NCI-H526 treated with DMSO at 0.1 percent for 48 hours (cell line): ENCODE data around the gene SAMD4B.
"Not testable (repeated sequence)": the region's sequence is repeated elsewhere in the genome, so short reads cannot be mapped to it uniquely, and the experiment has no call there.

Experiments
- DNase-seq: peaks from one replicate; lab custom pipeline; 2025; lab: John Stamatoyannopoulos, UW

SAMD4B gene

DNA sequence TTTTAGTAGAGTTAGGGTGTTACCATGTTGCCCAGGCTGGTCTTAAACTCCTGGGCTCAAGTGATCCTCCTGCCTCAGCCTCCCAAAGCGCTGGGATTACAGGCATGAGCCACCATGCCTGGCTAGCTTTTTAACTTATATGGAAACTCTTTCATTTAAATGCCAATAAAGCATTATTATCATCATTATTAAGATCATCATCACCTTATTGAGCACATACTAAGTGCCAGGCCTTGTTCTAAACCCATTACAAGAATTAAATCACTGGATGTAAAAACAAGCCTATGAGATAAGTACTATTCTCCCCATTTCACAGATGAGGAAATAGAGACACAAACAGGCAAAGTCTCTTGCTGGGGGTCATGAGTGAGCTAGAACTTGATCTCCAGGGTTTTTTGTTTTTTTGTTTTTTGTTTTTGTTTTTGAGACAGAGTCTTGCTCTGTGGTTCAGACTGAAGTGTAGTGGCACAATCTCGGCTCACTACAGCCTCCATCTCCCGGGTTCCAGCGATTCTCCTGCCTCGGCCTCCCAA, 7.7 kb upstream of the SAMD4B start:
- DNase-seq = no peak

GRCh38 chr19:39335168-39335548, 7.1 kb upstream of the SAMD4B start:
- no peak for DNase-seq

DNA sequence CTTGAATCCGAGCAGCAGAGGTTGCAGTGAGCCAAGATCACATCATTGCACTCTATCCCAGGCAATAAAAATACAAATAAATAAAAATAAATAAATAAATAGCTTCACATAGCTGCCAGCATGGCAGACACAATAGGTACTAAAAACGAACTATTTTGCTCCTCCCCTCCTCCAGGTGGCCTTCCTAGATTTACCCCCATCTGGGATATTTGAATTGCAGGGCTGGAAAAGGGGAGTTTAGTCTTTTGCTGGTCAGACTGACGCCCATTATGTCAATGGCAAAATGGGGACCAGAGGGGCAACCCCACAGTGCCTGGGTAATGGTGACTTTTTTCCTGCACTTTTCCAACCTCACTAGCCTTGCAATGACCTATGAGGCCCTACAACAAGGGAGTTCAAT, 5.7 kb upstream of the SAMD4B start:
- DNase-seq = no peak

- no peak for DNase-seq
Measured at GRCh38 chr19:39339674-39340073, 2.5 kb upstream of the SAMD4B start.

GRCh38 chr19:39340156-39340555, 2.1 kb upstream of the SAMD4B start:
- DNase-seq = not testable (repeated sequence)

DNA sequence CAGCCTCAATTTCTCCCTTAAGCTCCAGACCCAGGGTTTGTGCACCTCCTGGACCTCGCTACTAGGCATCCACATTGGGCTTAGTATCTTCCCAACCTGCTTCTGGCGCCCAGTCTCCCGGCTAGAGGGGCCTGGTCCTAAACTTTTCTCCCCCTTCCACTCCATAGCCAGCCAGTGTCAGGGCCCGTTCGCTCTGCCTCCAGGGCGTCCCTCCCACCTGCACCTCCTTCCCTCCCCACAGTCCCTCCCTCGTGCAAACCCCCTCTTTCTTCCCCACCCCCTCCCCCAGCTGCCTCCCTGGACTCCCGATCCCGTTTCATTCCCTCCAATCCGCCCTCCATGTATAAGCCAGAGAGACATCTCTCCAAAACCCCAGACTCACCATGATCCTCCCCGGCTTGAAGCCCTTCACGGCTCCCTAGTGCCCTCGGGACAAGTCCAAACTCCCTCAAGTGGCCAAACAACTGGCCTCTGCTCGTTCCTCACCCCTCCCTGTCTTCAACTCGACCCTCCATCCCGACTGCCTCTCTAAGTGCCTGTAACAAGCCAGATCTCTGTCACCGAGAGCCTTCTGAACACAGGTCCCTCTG, 997 bp upstream of the SAMD4B start:
- DNase-seq = peak; percentile 60

DNA sequence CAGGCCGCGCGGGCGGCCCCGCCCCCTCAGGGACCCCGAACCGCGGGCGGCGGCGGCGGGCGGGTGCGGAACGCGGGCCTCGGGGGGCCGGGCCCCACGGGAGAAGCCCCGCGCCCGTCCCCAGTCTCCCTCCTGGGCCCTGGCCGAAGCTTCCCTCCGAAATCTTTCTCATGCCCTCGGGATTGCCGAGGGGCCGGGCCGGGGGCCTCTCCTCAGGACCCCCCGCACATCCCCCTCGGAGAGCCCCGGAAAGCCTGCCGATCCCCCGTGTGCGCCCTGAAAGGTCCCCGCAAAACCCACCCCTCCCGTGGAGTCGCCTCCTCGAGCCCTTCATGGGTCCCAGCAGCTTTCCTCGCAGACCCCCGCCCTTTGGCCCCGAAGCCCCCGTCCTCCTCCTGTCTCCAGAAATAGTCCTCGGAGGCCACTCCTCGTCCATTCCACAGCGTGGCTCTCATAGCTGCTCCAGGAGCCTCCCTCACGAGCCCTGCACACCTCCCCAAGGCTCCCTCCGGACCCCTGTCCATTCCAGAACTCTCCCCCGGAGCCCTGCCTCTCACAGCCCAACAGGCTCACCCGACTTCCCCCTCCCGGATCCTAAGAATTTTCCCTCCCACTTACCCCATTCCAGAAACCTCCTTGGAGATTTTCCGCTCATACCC, 555 bp downstream of the SAMD4B start:
- no peak for DNase-seq

DNA sequence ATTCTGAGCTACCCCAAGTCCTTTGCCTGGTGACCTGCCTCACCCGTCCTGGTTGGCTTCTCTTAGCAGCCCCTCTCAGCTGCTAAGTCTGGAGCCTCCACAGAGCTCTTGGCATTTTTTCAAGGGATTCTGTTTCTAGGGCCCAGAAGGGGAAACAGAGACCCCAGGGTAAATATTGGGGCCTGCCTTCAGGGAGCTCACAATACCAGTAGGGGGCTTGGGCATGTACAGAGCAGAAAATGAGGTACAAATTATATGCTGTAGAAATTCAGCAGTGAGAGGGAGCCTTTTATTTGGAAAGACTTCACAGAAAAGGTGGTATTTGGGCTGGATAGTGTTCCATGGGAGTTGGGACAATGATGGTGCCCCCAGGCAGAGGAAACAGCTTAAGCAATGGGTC, 3.7 kb downstream of the SAMD4B start:
- no peak for DNase-seq

DNA sequence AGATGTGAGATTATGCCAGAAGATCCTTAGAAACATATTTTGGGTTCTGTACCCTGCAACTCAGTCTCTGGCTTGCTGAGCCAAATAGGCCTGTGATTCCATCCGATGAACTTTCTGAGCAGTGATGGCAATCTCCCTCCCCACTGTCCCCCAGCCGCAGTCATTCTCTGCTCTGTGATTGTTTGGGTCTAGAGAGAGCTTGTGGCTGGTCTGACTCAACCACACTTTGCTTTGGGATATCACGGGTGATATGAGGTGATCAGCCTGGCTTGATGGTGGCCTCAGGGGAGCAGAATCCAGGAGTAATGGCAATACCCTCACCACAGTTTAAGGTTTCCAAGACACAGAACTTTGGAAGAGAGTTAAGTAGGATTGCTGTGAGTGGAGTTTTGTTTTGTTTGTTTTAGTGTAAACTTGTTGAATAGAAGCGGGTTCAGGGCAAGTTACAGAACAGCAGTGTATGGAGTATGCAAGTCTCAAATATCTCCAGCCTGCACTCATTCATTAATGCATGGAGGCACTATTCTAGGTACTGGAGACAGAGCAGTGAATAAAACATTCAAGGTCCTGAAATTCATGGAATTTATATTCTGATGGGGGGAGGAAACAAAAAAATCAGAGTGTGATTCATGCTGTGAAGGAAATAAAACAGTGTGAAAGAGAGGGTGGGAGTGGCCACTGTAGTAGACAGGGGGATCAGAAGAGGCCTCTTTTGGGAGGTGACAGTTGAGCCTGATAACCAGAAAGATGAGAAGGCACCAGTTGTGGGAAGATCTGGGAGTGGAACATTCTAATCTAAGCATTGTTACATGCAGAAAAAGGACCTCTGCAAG, 5.3 kb downstream of the SAMD4B start:
- DNase-seq = no peak

GRCh38 chr19:39349326-39349725, 7.1 kb downstream of the SAMD4B start:
- no peak for DNase-seq

- DNase-seq = no peak
Measured at GRCh38 chr19:39350156-39350555, 7.9 kb downstream of the SAMD4B start.

DNA sequence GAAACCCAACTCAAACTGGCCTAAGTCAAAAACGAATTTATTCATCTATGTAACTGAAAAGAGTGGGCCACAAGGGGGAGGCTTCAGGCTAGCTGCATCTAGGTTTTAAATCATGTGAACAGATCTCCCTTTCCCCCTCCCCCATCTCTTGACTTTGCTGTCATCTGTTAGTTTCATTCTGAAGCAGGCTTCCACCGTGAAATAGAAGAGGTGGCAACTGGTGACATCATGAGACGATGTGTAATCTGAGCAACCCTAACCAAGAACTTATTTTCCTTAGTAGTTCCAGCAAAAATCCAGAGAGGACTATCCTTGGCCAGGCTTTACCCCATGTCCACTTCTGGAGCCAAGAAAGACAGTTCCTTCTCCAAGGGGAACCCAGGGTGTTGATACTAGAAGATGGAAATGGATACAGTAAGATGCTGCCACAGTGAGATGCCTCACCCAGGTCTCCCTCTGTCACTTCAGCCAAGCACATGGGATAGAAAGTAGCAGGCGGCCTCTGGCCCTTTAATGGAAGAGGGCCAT, 9.4 kb downstream of the SAMD4B start:
- DNase-seq = no peak

DNA sequence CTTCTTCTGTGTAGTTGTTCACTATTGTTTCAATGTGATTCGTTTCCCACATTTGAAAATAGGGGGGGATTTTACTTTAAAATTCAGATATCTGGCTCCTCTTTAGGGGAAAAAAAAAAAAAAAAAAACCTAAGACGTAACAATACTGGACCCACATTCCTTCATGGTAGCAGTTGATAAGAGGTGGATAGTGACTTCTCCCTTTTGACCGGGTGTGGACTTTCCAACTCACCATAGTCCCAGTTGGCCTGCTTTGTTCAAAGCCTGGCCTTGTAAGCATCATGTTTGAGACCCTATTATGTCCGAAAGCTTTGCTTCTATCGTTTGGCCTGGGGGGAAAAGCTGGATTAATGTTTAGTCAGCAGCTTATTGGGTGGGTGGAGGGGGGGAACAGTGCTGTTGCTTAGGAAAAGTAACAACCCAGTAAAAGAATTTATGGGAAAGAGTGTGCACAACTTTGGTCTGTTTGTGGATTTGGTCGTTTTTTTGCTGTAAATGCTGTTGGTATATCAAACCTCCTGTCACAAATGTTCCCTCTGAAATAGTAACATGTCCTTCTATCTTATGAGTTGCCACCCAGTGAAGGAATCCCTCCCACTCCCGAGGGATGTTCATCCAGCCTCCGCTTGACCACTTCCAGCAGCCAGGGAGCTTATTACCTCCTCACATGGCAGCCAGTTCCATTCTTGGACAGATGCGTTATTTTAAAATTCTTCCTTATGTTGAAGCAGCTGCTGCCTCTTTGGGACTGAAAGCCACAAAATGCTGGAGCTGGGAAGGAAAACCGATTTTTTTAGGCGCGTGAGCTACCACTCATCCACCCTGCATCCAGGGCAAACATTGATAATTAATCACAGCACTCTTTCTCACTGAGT, 10.4 kb downstream of the SAMD4B start:
- DNase-seq = no peak

DNA sequence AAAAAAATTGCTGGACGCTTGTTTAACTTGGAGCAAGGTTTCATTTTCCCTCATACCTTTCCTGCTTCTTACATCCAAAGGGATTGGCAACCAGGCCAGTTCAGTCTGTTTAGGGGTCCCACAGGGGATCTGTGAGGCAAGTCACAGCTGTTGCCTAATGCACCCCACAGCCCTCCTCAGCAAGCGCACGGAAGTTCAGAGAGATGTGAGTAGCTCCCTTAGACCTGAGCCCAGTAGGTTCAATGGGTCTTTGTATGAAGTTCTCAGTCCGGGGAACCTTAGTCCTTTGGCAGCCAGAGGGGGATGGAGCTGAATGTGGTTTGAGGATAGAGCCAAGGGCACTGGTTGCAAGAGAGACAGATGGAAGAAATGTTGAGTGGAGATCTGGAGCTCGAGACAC, 13.0 kb downstream of the SAMD4B start:
- no peak for DNase-seq

DNA sequence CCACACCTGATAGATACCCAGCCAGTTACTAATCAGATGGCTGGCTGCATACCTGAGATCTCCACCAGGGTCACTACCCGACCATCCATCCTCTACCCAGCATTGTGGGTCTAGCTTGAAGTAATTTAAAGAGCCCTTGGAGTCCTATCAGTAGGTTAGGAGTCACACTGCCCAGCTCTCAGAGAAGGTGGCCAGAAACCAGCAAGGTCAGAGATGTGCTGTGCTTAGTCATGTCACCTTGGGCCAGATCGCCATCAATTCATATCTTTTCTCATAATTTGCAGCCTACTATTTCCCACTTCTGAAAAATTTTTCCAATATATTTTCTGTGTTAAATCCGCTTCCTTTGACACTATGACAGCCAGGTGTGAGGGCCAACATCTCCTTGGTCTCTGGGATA, 13.9 kb downstream of the SAMD4B start:
- no peak for DNase-seq

GRCh38 chr19:39356647-39357046, 14.4 kb downstream of the SAMD4B start:
- no peak for DNase-seq

DNA sequence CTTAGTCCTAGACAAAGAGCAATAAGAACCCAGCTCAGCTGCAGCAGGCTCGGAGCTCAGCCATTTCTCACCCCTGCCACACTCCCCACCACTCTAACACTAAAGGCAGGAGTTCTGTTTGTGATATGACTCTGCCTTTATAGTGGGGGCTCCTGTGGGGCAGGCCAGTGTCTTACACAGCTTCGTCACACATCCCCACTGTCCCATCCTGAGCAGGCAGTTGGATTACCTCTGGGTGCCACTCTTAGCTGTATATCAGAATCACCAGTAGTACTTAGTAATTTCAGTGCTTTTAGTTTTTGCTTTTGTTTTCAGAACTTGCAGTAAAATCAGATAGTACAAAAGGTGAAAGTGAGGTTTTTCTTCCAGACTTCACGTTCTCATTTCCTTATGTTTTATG, 16.8 kb downstream of the SAMD4B start:
- no peak for DNase-seq

- no peak for DNase-seq
Measured at GRCh38 chr19:39360599-39360998, 18.4 kb downstream of the SAMD4B start.

DNA sequence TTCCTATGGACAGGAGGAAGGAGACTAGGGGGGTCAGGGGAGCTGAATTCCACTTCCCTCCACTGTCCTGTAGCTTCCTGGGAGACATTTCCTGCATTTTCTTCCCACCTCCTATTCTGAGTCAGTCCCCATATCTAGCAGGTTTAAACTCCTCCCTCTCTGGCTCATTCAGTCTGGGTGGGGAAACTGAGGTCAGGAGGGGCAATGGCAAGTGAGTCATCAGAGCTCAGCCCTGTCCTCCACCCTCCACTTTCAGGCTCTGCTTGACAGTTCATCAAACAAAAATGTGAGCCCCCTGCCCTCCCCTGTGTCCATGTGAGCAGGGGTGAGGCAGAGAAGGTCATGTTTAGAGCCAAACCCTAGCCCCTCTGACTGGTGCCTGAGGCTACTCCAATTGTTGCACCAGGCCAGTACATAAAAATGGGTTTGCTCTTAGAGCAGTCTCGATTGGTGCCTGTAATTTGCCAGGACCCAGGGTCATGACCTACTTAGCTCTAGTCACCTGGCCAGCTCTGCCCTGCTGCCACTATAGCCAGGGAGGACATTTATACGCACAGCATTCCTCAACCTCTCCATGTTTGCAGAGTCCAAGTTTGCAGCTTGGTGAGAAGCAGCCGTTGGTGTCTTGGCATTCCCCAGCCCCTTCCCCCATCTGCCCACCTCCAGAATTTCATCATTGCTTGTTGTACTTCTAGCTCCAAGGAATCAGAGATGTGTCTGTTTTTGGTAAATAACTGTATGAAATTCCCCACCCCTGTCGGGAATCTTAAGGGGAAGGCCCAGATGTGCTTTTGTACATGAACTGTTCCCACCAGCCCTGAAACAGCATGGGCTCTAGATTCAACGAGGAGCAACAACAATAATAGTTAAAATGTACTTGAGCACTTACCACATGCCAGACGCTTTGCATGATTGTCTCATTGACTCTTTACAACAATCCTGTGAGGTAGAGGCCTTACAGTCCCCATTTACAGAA, 20.7 kb downstream of the SAMD4B start:
- no peak for DNase-seq

- DNase-seq = no peak
Measured at GRCh38 chr19:39363901-39364457, 21.8 kb downstream of the SAMD4B start.
